Liver (tissue), 9 donors: ENCODE data around the gene CENPU. TPM values are rescaled to one million over a fixed set of nuclear protein-coding genes. Genes with fewer than 3 reads are reported as not detected.
A peak's percentile ranks its signal among the peaks of the same experiment; 100 is the strongest.

ENCODE experiments used
- DNase-seq: peaks from one replicate; pipeline ENCODE4 v3.0.0-alpha.2; 2017; ENCODE audit warnings: low spot score
- H3K27ac ChIP-seq, 2 donors: one replicate each; pipeline ENCODE4 v1.7.0; 2013; ENCODE audit warnings: inconsistent platforms in 2 of 2, low read length in 2 of 2, control low read depth in 1 of 2, low read depth in 1 of 2, mild to moderate bottlenecking in 1 of 2
- H3K27me3 ChIP-seq, 4 donors: one replicate each; pipeline versions ENCODE4 v1.6.1 to v1.7.0; 2013; ENCODE audit warnings: low read length in 3 of 4, inconsistent platforms in 1 of 4, mild to moderate bottlenecking in 1 of 4, moderate library complexity in 1 of 4; ENCODE audit not compliant: control insufficient read depth in 4 of 4, insufficient read depth in 4 of 4
- H3K36me3 ChIP-seq, 4 donors: one replicate each; pipeline versions ENCODE4 v1.6.1 to v1.7.0; 2013; ENCODE audit warnings: low read length in 3 of 4, mild to moderate bottlenecking in 3 of 4, low read depth in 1 of 4, moderate library complexity in 1 of 4; ENCODE audit not compliant: control insufficient read depth in 4 of 4, insufficient read depth in 3 of 4
- H3K4me1 ChIP-seq, 4 donors: one replicate each; pipeline versions ENCODE4 v1.6.1 to v1.7.0; 2013; ENCODE audit warnings: low read length in 3 of 4, mild to moderate bottlenecking in 3 of 4, moderate library complexity in 1 of 4; ENCODE audit not compliant: control insufficient read depth in 4 of 4, insufficient read depth in 4 of 4
- H3K4me3 ChIP-seq, 3 donors: one replicate each; pipeline versions ENCODE4 v1.6.1 to v1.7.0; 2013; ENCODE audit warnings: low read length in 3 of 3, control low read depth in 1 of 3, low read depth in 1 of 3, mild to moderate bottlenecking in 1 of 3
- H3K9ac ChIP-seq, 2 donors: one replicate each; pipeline ENCODE4 v1.7.0; 2013; ENCODE audit warnings: low read length in 2 of 2, mild to moderate bottlenecking in 2 of 2, moderate library complexity in 2 of 2, control low read depth in 1 of 2, low read depth in 1 of 2
- H3K9me3 ChIP-seq, 4 donors: one replicate each; pipeline versions ENCODE4 v1.6.1 to v1.7.0; 2013; ENCODE audit warnings: low read length in 3 of 4; ENCODE audit not compliant: control insufficient read depth in 4 of 4
- EGR1 ChIP-seq, 2 donors: IDR thresholded peaks; 2 replicates each; pipeline ENCODE4 v1.6.1; 2016 to 2018; ENCODE audit warnings: antibody characterized with exemption in 2 of 2, low read depth in 2 of 2
- FOXA1 ChIP-seq: IDR thresholded peaks from 2 replicates; pipeline ENCODE4 v1.6.1; 2016; ENCODE audit warnings: antibody characterized with exemption
- FOXA2 ChIP-seq: IDR thresholded peaks from 2 replicates; pipeline ENCODE4 v1.6.1; 2016; ENCODE audit warnings: antibody characterized with exemption
- GABPA ChIP-seq, 2 donors: IDR thresholded peaks in 1 of 2; conservative IDR thresholded peaks in 1 of 2; 2 replicates each; pipeline ENCODE4 v1.6.1; 2016; ENCODE audit warnings: antibody characterized with exemption in 2 of 2, mild to moderate bottlenecking in 1 of 2, moderate library complexity in 1 of 2
- HNF4A ChIP-seq, 2 donors: conservative IDR thresholded peaks; 2 replicates each; pipeline ENCODE4 v1.6.1; 2016; ENCODE audit warnings: antibody characterized with exemption in 2 of 2, mild to moderate bottlenecking in 2 of 2
- HNF4G ChIP-seq: IDR thresholded peaks from 2 replicates; pipeline ENCODE4 v1.6.1; 2016; ENCODE audit warnings: antibody characterized with exemption
- JUND ChIP-seq, 2 donors: IDR thresholded peaks; 2 replicates each; pipeline ENCODE4 v1.6.1; 2016; ENCODE audit warnings: antibody characterized with exemption in 2 of 2
- NR2F2 ChIP-seq: IDR thresholded peaks from 2 replicates; pipeline ENCODE4 v1.6.1; 2016; ENCODE audit warnings: antibody characterized with exemption
- RAD21 ChIP-seq, 2 donors: IDR thresholded peaks; 2 replicates each; pipeline ENCODE4 v1.6.1; 2016; ENCODE audit warnings: antibody characterized with exemption in 2 of 2, mild to moderate bottlenecking in 2 of 2
- RXRA ChIP-seq, 2 donors: IDR thresholded peaks; 2 replicates each; pipeline ENCODE4 v1.6.1; 2017 to 2018; ENCODE audit warnings: antibody characterized with exemption in 2 of 2, mild to moderate bottlenecking in 1 of 2
- SP1 ChIP-seq: IDR thresholded peaks from 2 replicates; pipeline ENCODE4 v1.6.1; 2018; ENCODE audit warnings: antibody characterized with exemption, mild to moderate bottlenecking
- TAF1 ChIP-seq: conservative IDR thresholded peaks from 2 replicates; pipeline ENCODE4 v1.6.1; 2016; ENCODE audit warnings: antibody characterized with exemption, mild to moderate bottlenecking
- YY1 ChIP-seq: IDR thresholded peaks from 2 replicates; pipeline ENCODE4 v1.6.1; 2016; ENCODE audit warnings: antibody characterized with exemption, mild to moderate bottlenecking
- WGBS: extraction: QIAGEN DNeasy Blood & Tissue Kit; methylation state at CpG from one replicate; pipeline ENCODE4 v1.1.7; 2013; 5-methylcytosine and 5-hydroxymethylcytosine counted together
- polyA plus RNA-seq, 2 donors: library from polyadenylated mRNA; stranded (reverse) in 1 of 2; unstranded in 1 of 2; fragments of 200-250 nt in 1 of 2; fragments of >200 nt in 1 of 2; fragmentation: Nextera tagmentation in 1 of 2; extraction: Ambion mirVana in 1 of 2; gene quantifications; one replicate each; pipeline versions ENCODE4 v1.2.1 to v1.2.3, GENCODE V29; 2013 to 2015
- total RNA-seq, 2 donors: library from RNA; depleted of rRNA; stranded (reverse); fragments of >200 nt; gene quantifications; one replicate each; pipeline ENCODE4 v1.2.3, GENCODE V29; 2014
- TF ChIP-seq, protein P1 (sequence below): IDR thresholded peaks from 2 replicates; pipeline ENCODE4 v1.6.1; 2016; ENCODE audit warnings: antibody characterized with exemption
- TF ChIP-seq, protein P2 (sequence below): IDR thresholded peaks from 2 replicates; pipeline ENCODE4 v1.6.1; 2016; ENCODE audit warnings: antibody characterized with exemption, mild to moderate bottlenecking
- TF ChIP-seq, protein P3 (sequence below): IDR thresholded peaks from 2 replicates; pipeline ENCODE4 v1.6.1; 2016; ENCODE audit warnings: antibody characterized with exemption
- TF ChIP-seq, protein P4 (sequence below): fragments of 150-350 bp; IDR thresholded peaks from 2 replicates; pipeline ENCODE4 v1.5.1; 2017; ENCODE audit warnings: improper control_type of control experiment, low read depth, low read length; ENCODE audit not compliant: missing input control
- TF ChIP-seq, protein P5 (sequence below): IDR thresholded peaks from 2 replicates; pipeline ENCODE4 v1.6.1; 2016; ENCODE audit warnings: antibody characterized with exemption
- donor health status: healthy.
- donor health status: healthy.
- donor health status: healthy.
- donor health status: healthy.
- donor health status: healthy.

CENPU gene
- total and polyA plus RNA-seq, 4 donors = 1.2 to 22.0 (median 1.8) TPM

DNA sequence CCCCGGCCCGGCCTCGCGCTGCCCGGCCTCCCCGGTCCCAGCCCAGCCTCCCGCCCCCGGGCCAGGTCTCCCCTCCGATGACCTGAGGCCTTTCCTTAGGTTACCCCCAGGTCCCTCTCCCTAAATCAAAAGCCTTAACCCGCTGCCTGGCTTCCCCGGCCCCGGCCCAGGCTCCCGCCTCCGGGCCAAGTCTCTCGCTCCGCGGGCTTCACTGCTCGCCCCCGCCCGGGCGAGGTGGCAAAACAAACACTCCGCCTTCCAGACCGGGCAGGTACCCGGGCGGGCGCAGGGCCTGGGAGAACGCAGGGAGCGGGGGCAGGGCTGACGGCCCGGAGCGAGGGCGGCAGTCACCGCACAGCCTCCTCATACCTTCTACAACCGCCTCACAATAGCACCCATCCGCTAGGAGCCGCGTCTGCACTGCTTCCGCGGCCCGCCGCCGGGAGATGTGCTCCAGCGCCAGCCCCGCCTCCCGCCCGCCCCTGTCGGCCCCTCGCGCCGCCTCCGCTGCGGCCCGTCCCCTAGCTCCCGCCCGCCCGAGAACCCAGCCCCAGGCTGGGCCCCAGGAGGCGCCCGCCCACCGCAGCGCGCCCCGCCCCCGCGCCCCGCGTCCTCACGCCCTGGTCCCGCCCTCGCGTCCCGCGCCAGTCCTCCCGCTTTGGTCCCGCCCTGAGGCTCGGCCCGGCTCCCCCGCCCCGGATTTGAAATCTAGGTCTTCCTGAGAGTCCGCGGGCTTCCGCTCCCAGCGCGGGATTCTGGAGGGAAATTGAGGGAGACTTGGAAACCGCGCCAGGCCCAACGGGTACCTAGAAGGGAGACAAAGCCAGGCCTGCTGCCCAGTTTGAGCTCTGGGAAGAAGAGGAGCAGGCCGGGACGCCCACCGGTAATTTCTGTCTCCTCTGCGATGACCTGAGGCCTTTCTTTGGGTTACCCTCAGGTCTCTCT lies 84.6 kb downstream of the CENPU start, which contains the start of the genes CASP3 and PRIMPOL:
Gene CASP3, minus strand, starts transcription at position 422 of the 945 bp plus-strand sequence. CDS start 10,994 bp downstream, outside the sequence.
Gene PRIMPOL, plus strand, starts transcription at position 713 of the 945 bp plus-strand sequence. CDS start 7,403 bp downstream, outside the sequence.
- Histone ChIP-seq H3K4me1 (peaks cover 2 to 46% (median 37%) of the 10 kb centered on the region in 4 donors), H3K9ac (peak within 1 kb of the TSS; percentile 87 to 96), H3K36me3 (peaks cover 0 to 6% (median 1%) of the 10 kb centered on the region in 4 donors), H3K27me3 (no peaks in the 10 kb centered on the region), H3K4me3 (peak within 1 kb of the TSS; percentile 86 to 95 (median 93)), H3K27ac (peak within 1 kb of the TSS; percentile 95 to 96), H3K9me3 (no peaks in the 10 kb centered on the region)
- TF ChIP-seq GABPA (IDR thresholded peaks at IDR 0.05 in 1 of 2, conservative IDR thresholded peaks at IDR 0.05 in 1 of 2) (peak in 1 of 2 donors; percentile 81), YY1 (peak; percentile 31), NR2F2 (peak; percentile 11), HNF4G (no peak), HNF4A (conservative IDR thresholded peaks at IDR 0.05) (no peak), SP1 (peak; percentile 37), FOXA1 (no peak), TAF1 (peak; percentile 77), JUND (IDR thresholded peaks at IDR 0.05) (no peak), FOXA2 (no peak), EGR1 (IDR thresholded peaks at IDR 0.05; ENCODE audit: low read depth in 2 of 2) (peak in 1 of 2 donors; percentile 24), RAD21 (IDR thresholded peaks at IDR 0.05) (peak in 1 of 2 donors; percentile 54), RXRA (IDR thresholded peaks at IDR 0.05) (no peak)
- TF ChIP-seq, protein P1, sequence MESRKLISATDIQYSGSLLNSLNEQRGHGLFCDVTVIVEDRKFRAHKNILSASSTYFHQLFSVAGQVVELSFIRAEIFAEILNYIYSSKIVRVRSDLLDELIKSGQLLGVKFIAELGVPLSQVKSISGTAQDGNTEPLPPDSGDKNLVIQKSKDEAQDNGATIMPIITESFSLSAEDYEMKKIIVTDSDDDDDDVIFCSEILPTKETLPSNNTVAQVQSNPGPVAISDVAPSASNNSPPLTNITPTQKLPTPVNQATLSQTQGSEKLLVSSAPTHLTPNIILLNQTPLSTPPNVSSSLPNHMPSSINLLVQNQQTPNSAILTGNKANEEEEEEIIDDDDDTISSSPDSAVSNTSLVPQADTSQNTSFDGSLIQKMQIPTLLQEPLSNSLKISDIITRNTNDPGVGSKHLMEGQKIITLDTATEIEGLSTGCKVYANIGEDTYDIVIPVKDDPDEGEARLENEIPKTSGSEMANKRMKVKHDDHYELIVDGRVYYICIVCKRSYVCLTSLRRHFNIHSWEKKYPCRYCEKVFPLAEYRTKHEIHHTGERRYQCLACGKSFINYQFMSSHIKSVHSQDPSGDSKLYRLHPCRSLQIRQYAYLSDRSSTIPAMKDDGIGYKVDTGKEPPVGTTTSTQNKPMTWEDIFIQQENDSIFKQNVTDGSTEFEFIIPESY = no peak
- TF ChIP-seq, protein P2, sequence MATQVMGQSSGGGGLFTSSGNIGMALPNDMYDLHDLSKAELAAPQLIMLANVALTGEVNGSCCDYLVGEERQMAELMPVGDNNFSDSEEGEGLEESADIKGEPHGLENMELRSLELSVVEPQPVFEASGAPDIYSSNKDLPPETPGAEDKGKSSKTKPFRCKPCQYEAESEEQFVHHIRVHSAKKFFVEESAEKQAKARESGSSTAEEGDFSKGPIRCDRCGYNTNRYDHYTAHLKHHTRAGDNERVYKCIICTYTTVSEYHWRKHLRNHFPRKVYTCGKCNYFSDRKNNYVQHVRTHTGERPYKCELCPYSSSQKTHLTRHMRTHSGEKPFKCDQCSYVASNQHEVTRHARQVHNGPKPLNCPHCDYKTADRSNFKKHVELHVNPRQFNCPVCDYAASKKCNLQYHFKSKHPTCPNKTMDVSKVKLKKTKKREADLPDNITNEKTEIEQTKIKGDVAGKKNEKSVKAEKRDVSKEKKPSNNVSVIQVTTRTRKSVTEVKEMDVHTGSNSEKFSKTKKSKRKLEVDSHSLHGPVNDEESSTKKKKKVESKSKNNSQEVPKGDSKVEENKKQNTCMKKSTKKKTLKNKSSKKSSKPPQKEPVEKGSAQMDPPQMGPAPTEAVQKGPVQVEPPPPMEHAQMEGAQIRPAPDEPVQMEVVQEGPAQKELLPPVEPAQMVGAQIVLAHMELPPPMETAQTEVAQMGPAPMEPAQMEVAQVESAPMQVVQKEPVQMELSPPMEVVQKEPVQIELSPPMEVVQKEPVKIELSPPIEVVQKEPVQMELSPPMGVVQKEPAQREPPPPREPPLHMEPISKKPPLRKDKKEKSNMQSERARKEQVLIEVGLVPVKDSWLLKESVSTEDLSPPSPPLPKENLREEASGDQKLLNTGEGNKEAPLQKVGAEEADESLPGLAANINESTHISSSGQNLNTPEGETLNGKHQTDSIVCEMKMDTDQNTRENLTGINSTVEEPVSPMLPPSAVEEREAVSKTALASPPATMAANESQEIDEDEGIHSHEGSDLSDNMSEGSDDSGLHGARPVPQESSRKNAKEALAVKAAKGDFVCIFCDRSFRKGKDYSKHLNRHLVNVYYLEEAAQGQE = peak; percentile 70
- TF ChIP-seq, protein P3, sequence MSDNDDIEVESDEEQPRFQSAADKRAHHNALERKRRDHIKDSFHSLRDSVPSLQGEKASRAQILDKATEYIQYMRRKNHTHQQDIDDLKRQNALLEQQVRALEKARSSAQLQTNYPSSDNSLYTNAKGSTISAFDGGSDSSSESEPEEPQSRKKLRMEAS = no peak
- TF ChIP-seq, protein P4, sequence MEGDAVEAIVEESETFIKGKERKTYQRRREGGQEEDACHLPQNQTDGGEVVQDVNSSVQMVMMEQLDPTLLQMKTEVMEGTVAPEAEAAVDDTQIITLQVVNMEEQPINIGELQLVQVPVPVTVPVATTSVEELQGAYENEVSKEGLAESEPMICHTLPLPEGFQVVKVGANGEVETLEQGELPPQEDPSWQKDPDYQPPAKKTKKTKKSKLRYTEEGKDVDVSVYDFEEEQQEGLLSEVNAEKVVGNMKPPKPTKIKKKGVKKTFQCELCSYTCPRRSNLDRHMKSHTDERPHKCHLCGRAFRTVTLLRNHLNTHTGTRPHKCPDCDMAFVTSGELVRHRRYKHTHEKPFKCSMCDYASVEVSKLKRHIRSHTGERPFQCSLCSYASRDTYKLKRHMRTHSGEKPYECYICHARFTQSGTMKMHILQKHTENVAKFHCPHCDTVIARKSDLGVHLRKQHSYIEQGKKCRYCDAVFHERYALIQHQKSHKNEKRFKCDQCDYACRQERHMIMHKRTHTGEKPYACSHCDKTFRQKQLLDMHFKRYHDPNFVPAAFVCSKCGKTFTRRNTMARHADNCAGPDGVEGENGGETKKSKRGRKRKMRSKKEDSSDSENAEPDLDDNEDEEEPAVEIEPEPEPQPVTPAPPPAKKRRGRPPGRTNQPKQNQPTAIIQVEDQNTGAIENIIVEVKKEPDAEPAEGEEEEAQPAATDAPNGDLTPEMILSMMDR = peak; percentile 24
- TF ChIP-seq, protein P5, sequence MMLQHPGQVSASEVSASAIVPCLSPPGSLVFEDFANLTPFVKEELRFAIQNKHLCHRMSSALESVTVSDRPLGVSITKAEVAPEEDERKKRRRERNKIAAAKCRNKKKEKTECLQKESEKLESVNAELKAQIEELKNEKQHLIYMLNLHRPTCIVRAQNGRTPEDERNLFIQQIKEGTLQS = no peak
- peak; percentile 99 for DNase-seq
- under 1% methylated on average over 90 of the region's 90 CpGs for WGBS
